HCT116 (cell line): ENCODE data around the gene ZNF576. TPM values are rescaled to one million over a fixed set of nuclear protein-coding genes. Genes with fewer than 3 reads are reported as not detected.

Experiments
- ATAC-seq: fragments of 200-7000 bp; cut with Tn5 transposase; 2 replicates; pipeline ENCODE4 v1.9.1; 2020; ENCODE audit warnings: mild to moderate bottlenecking, moderate library complexity
- BruUV-seq: library from RNA; stranded (reverse); fragments of 400-500 nt; replicated peaks from 2 replicates; lab custom pipeline; 2021; lab: Mats Ljungman, UMichigan
- CTCF ChIA-PET: fragments of 300-600 bp; sonication (Branson Sonifier 250); formaldehyde crosslinking; loops from one replicate; lab custom pipeline; 2021; ENCODE audit warnings: antibody characterized with exemption; lab: Charles Lee
- POLR2A ChIA-PET: fragments of 300-600, 350-600 bp; sonication (Branson Sonifier 250); formaldehyde crosslinking; loops from one replicate; lab custom pipeline; 2021; ENCODE audit warnings: antibody characterized with exemption; lab: Charles Lee
- RAD21 ChIA-PET, 2 experiments: fragments of 300-600 bp; sonication (Branson Sonifier 250); formaldehyde crosslinking; loops; one replicate each; lab custom pipeline; 2023; ENCODE audit warnings: low total read pairs in 2 of 2; ENCODE audit not compliant: uncharacterized antibody in 2 of 2, unreplicated experiment in 2 of 2, low non-redundant PET in 1 of 2; lab: Charles Lee
- DNase-seq: peaks from one replicate; pipeline ENCODE4 v3.0.0-alpha.2; 2010; ENCODE audit warnings: low read depth, low spot score
- H2AFZ ChIP-seq: fragments of 200-600 bp; shearing (Covaris generic), sonication (generic); 2 replicates; pipeline ENCODE4 v1.6.1; 2017; ENCODE audit warnings: low read depth, mixed run types, mixed read lengths, antibody characterized with exemption, low read length; ENCODE audit not compliant: poor library complexity, severe bottlenecking
- H3K27ac ChIP-seq: 2 replicates; pipeline ENCODE4 v1.5.1; 2012; ENCODE audit warnings: low read depth, low read length
- H3K27me3 ChIP-seq: fragments of 200-600 bp; sonication (generic); 2 replicates; pipeline ENCODE4 v1.6.1; 2016; ENCODE audit warnings: mixed run types, low read length, mixed read lengths; ENCODE audit not compliant: insufficient read depth
- H3K36me3 ChIP-seq, 2 experiments: fragments of 200-500 bp in 1 of 2; fragments of 200-600 bp in 1 of 2; sonication (Bioruptor generic) in 1 of 2; sonication (generic) in 1 of 2; 2 replicates each; pipeline versions ENCODE4 v1.5.1 to v1.6.1; 2014 to 2016; ENCODE audit warnings: low read length in 2 of 2, inconsistent platforms in 1 of 2, mixed read lengths in 1 of 2, mixed run types in 1 of 2; ENCODE audit not compliant: insufficient read depth in 2 of 2, control insufficient read depth in 1 of 2
- H3K4me1 ChIP-seq, 2 experiments: fragments of 200-600 bp in 1 of 2; sonication (generic) in 1 of 2; 2 replicates each; pipeline versions ENCODE4 v1.5.1 to v1.6.1; 2012 to 2017; ENCODE audit warnings: low read length in 2 of 2, inconsistent platforms in 1 of 2, mild to moderate bottlenecking in 1 of 2, mixed read lengths in 1 of 2, mixed run types in 1 of 2, moderate library complexity in 1 of 2; ENCODE audit not compliant: insufficient read depth in 2 of 2, control insufficient read depth in 1 of 2
- H3K4me2 ChIP-seq: fragments of 200-600 bp; sonication (generic); 2 replicates; pipeline ENCODE4 v1.6.1; 2017; ENCODE audit warnings: mixed run types, low read length, mixed read lengths
- H3K4me3 ChIP-seq, 2 experiments: fragments of 200-600 bp in 1 of 2; sonication (generic) in 1 of 2; replicated peaks in 1 of 2; 2 replicates each; pipeline ENCODE4 v1.5.1; 2011 to 2016; ENCODE audit warnings: low read length in 2 of 2, control low read depth in 1 of 2, low read depth in 1 of 2, mild to moderate bottlenecking in 1 of 2, mixed read lengths in 1 of 2, mixed run types in 1 of 2
- H3K79me2 ChIP-seq: fragments of 200-600 bp; sonication (generic); 2 replicates; pipeline ENCODE4 v1.6.1; 2017; ENCODE audit warnings: mild to moderate bottlenecking, mixed run types, low read length, moderate library complexity, mixed read lengths; ENCODE audit not compliant: insufficient read depth
- H3K9ac ChIP-seq: fragments of 200-600 bp; sonication (generic); 2 replicates; pipeline ENCODE4 v1.6.1; 2016; ENCODE audit warnings: low read length, mixed read lengths
- H3K9me2 ChIP-seq: fragments of 200-600 bp; sonication (generic), shearing (Covaris generic); 2 replicates; pipeline ENCODE4 v1.6.1; 2017; ENCODE audit warnings: mixed run types, mild to moderate bottlenecking, moderate library complexity; ENCODE audit not compliant: insufficient read depth
- H3K9me3 ChIP-seq, 2 experiments: fragments of 200-500 bp in 1 of 2; fragments of 200-600 bp in 1 of 2; sonication (Bioruptor generic) in 1 of 2; sonication (generic) in 1 of 2; 2 replicates each; pipeline ENCODE4 v1.6.1; 2014 to 2017; ENCODE audit warnings: low read length in 2 of 2, mixed read lengths in 2 of 2, inconsistent platforms in 1 of 2, low read depth in 1 of 2, mild to moderate bottlenecking in 1 of 2, mixed run types in 1 of 2, moderate library complexity in 1 of 2; ENCODE audit not compliant: control insufficient read depth in 1 of 2, insufficient read depth in 1 of 2
- H4K20me1 ChIP-seq: fragments of 200-600 bp; sonication (generic), shearing (Covaris generic); 2 replicates; pipeline ENCODE4 v1.6.1; 2017; ENCODE audit warnings: mixed run types, mild to moderate bottlenecking, moderate library complexity; ENCODE audit not compliant: insufficient read depth
- ATF3 ChIP-seq: IDR thresholded peaks from 2 replicates; pipeline ENCODE4 v1.6.1; 2012
- EZH2 ChIP-seq: fragments of 200-600 bp; sonication (generic); IDR thresholded peaks from 2 replicates; pipeline ENCODE4 v1.6.1; 2017; ENCODE audit warnings: antibody characterized with exemption, mixed run types
- EZH2phosphoT487 ChIP-seq: fragments of 200-600 bp; IDR thresholded peaks from 2 replicates; pipeline ENCODE4 v1.6.1; 2018; ENCODE audit warnings: antibody characterized with exemption, borderline replicate concordance
- JUND ChIP-seq: IDR thresholded peaks from 2 replicates; pipeline ENCODE4 v1.6.1; 2012
- TCF7L2 ChIP-seq: IDR thresholded peaks from 2 replicates; pipeline ENCODE4 v1.7.0; 2011; ENCODE audit warnings: borderline replicate concordance, inconsistent platforms; ENCODE audit not compliant: insufficient read depth, insufficient read length; ENCODE audit errors: extremely low read depth
- intact Hi-C: fragments of 100-400 bp; cut with micrococcal nuclease; formaldehyde crosslinking; loops from 2 replicates; pipeline ENCODE4 v1.10.0; 2022
- total RNA-seq: library from RNA; stranded (reverse); gene quantifications from one replicate; pipeline ENCODE4 v1.2.1, GENCODE V29; 2021; ENCODE audit not compliant: unreplicated experiment
- TF ChIP-seq, protein P1 (sequence below): IDR thresholded peaks from 2 replicates; pipeline ENCODE4 v1.6.1; 2012; ENCODE audit warnings: low read depth

Gene ZNF576
- total RNA-seq, 1 experiment from 2014 or later, result 11.2 TPM

GRCh38 chr19:43554317-43554895 lies 42.0 kb upstream of the ZNF576 start:
- no peak overlapping the region for H3K4me3 ChIP-seq
- H4K20me1 ChIP-seq, result no peaks in the 10 kb centered on the region
- ChIA-PET POLR2A (no interaction called here), RAD21 (interaction anchor here (1.0 to 1.3 kb wide), 2 partner anchors 40 to 114 kb away, joined by 3 read pairs; no protein-coding TSS in a partner anchor), CTCF (interaction anchor here (0.6 to 3.2 kb wide), 15 partner anchors 9 to 255 kb away, joined by 3 to 20 read pairs (median 5); partner anchors contain the start of genes IRGQ, PINLYP, XRCC1 and ZNF575)
- H3K9ac ChIP-seq, result no peak overlapping the region
- no peaks in the 10 kb centered on the region for H3K4me1 ChIP-seq
- no peaks in the 10 kb centered on the region for H3K9me2 ChIP-seq
- DNase-seq, result no peak
- H3K9me3 ChIP-seq, result no peaks in the 10 kb centered on the region
- H2AFZ ChIP-seq, result no peak overlapping the region
- no TSS peak for BruUV-seq
- H3K36me3 ChIP-seq, result peaks cover 5 to 10% of the 10 kb centered on the region in 2 experiments; a peak in 3 of 4 replicates
- ATAC-seq, result no peak
- H3K27ac ChIP-seq, result no peak overlapping the region
- H3K4me2 ChIP-seq, result no peak overlapping the region
- no peaks in the 10 kb centered on the region for H3K79me2 ChIP-seq
- no peaks in the 10 kb centered on the region for H3K27me3 ChIP-seq
- intact Hi-C loops, result no loop called here
- TF ChIP-seq, protein P1, sequence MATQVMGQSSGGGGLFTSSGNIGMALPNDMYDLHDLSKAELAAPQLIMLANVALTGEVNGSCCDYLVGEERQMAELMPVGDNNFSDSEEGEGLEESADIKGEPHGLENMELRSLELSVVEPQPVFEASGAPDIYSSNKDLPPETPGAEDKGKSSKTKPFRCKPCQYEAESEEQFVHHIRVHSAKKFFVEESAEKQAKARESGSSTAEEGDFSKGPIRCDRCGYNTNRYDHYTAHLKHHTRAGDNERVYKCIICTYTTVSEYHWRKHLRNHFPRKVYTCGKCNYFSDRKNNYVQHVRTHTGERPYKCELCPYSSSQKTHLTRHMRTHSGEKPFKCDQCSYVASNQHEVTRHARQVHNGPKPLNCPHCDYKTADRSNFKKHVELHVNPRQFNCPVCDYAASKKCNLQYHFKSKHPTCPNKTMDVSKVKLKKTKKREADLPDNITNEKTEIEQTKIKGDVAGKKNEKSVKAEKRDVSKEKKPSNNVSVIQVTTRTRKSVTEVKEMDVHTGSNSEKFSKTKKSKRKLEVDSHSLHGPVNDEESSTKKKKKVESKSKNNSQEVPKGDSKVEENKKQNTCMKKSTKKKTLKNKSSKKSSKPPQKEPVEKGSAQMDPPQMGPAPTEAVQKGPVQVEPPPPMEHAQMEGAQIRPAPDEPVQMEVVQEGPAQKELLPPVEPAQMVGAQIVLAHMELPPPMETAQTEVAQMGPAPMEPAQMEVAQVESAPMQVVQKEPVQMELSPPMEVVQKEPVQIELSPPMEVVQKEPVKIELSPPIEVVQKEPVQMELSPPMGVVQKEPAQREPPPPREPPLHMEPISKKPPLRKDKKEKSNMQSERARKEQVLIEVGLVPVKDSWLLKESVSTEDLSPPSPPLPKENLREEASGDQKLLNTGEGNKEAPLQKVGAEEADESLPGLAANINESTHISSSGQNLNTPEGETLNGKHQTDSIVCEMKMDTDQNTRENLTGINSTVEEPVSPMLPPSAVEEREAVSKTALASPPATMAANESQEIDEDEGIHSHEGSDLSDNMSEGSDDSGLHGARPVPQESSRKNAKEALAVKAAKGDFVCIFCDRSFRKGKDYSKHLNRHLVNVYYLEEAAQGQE, result no peak
- TF ChIP-seq TCF7L2, result no peak
- TF ChIP-seq EZH2phosphoT487, result no peak
- no peak for TF ChIP-seq ATF3
- TF ChIP-seq EZH2, result no peak
- no peak for TF ChIP-seq JUND
